Measurements from ENCODE around the gene HS6ST3.
"Not testable (repeated sequence)": the region's sequence is repeated elsewhere in the genome, so short reads cannot be mapped to it uniquely, and the experiment has no call there.

Gene HS6ST3

GRCh38 chr13:96460609-96461008 is 370.7 kb downstream of the HS6ST3 start:
- no peak for DNase-seq

DNA sequence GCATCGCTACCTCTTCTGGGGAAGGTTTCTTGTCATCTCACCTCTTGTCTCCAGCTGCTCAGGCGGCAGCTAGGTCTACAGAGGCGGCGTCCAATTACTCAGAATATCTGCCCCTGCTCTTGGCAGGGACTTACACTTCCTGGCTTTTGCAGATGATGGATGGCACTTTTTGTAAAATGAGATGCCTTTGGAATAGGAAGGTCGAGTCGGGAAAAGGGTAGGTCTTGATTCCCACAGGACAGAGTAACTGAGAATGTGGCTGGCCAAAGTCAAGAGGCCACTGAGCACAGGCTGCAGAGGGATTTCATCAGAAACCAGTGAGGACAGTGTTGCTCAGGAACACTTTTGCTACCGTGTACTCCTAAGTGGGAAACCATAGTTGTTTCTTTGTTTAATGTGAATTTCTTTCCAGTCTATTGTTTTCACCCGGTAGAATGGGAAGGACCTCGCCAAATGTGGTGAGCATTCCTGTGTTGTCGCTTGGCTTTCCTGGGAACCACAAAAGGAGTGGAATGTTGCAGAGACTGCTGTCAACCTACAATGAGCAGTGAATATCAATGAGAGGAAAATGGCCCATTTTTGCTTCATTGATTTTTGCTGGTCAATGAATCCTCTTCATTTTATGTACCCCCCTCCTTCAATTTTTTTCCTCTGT is 383.7 kb downstream of the HS6ST3 start:
- DNase-seq: no peak

DNA sequence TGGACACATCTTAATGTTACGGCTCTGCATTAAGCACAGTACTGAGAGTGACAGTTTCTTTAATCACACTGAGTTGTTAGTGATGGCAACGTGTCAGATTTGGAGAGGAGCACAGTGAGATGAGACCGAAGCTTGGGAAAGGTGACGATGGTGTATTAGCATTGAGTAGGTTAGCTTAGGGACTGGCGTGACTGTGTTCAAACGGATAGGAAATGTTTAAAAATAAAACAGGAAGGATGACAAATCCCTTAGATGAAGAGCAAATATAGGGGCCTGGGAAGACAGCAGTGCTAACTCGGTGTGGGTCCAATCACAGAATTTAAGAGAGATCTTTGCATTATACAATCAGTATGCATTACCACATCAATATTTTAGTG is 384.3 kb downstream of the HS6ST3 start:
- DNase-seq: no peak

DNA sequence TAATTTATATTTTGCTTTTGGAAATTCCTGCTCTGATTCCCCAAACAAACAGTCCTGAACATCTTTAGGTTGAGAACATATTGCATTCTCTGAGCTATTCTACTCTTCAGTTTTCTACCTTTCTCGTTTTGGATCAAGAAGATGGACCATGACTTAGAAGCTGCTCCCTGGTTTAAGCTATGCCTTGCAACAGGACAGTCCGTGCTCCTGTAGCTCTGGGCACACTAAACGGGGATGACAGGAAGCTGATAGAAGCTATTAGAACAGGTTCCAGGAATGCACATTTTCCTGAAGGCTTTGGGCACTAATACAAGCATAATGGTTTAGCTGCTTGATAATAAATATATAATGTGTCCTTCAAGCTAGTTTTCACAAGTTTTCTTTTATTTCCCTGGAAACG is 385.2 kb downstream of the HS6ST3 start:
- DNase-seq: no peak

DNA sequence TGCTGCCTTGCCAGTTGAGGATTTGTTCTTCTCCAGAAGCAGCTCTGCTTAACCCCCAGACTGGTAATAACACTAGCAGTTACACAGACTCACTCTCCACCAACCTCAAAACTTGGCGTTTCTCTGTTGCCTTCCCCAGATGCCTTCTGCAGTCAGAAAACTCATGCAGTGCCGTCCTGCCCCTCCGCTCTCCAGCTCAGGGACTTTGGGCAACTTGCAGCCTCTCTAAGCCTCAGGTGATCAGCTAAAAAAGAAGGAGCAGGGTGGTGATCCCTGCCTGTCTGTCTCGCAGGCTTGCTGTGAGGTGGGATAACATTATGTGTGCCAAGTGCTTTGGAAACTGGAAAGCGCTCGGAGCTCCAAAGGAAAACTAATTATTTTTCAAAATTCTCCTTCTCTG is 391.6 kb downstream of the HS6ST3 start:
- DNase-seq: no peak

DNA sequence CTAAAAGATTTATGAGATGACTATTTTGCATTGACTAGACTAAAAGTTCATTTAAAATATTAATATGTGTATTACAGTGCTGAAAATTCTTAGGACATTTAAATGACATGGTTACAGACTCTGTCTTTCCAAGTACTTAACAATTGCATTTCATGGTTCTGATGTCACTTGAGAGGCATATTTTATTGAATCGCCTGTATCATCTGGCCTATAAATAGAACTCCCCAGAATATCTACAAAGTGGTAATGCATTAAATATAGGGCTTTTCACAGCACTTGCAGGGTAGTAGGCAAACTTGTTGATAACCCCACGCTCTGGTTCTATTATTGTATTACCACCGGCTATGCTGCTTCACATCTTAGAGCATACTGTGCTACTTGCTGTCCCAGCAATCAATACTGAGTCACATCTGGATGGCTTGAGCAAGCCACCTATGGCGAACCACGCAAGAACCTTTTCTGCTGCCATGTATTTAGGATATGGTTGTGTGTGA is 400.6 kb downstream of the HS6ST3 start:
- no peak for DNase-seq

DNA sequence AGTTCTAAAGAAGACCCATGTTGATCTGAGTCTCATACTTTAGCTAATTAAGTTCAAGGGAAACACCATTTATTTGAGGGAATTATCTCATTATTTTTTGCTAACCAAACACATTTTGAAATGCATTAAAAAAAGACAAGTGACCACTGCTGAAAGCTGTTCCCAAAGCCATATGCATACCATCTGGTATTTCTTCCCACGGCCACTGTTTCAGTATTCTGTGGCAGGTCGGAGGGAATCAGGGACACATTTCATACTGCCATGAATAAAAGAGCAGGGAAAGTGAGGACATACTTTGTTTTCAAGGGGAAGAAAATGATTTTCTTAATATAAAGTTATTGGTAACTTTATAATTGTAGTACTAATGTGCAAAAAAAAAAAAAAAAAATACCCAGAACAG is 401.2 kb downstream of the HS6ST3 start:
- no peak for DNase-seq

DNA sequence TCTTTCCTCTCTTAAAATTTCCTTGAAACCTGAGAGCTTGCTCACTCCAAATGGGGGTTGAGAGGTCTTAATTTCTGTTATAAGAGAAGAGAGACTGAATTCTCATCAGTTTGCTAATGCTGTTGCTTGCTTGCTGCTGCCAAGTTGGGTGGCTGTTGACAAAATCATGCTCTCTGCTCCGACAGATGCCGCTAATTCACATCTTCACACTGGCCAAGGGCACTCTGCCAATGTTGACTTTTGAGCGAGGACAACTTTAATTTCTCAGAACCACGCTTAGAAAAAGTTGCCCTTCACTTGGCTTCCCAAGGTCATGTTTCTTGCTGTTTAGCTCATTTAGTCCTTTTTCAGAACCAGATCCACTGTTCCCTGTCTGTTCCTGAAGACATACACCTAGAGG is 402.9 kb downstream of the HS6ST3 start:
- DNase-seq: no peak

GRCh38 chr13:96499656-96500055 is 409.7 kb downstream of the HS6ST3 start:
- DNase-seq: no peak

GRCh38 chr13:96500953-96501352 is 411.0 kb downstream of the HS6ST3 start:
- no peak for DNase-seq

- no peak for DNase-seq
Observed at GRCh38 chr13:96503481-96503880, 413.6 kb downstream of the HS6ST3 start.

DNA sequence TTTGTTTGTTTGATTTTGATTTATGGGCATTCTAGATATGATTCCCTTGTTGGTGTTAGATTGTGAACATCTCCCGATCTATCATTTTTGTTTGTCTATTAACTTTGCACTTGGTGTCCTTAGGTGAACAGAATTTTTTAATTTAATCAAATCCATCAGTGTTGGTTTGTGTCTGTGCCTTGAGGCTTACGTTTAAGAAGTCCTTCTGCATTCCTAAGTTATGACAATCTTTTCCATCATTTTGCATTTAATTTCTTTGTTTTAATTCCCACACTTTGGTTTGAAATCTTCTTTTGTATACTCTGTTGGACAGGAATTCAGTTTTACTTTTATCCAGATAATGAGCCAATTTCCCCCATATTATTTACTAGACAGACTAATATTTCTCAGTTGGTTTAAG is 421.7 kb downstream of the HS6ST3 start:
- no peak for DNase-seq

GRCh38 chr13:96519380-96519779 is 429.5 kb downstream of the HS6ST3 start:
- DNase-seq: no peak

DNA sequence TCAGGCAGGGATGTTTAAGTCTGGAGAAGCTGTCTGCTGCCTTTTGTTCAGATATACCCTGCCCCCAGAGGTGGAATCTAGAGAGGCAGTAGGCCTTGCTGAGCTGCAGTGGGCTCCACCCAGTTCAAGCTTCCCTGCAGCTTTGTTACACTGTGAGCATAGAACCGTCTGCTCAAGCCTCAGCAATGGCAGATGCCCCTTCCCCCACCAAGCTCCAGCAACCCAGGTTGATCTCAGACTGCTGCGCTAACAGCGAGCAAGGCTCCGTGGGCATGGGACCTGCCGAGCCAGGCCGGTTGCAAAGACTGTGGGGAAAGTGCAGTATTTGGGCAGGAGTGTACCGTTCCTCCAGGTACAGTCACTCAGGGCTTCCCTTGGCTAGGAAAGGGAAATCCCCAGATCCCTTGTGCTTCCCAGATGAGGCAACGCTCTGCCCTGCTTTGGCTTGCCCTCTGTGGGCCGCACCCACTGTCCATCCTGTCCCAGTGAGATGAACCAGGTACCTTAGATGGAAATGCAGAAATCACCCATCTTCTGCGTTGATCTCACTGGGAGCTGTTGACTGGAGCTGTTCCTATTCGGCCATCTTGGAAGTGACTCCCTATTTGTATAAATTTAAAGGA is 434.6 kb downstream of the HS6ST3 start:
- DNase-seq: not testable (repeated sequence)

- no peak for DNase-seq
Observed at GRCh38 chr13:96525715-96526114, 435.8 kb downstream of the HS6ST3 start.

- no peak for DNase-seq
Observed at GRCh38 chr13:96527497-96527896, 437.6 kb downstream of the HS6ST3 start.

DNA sequence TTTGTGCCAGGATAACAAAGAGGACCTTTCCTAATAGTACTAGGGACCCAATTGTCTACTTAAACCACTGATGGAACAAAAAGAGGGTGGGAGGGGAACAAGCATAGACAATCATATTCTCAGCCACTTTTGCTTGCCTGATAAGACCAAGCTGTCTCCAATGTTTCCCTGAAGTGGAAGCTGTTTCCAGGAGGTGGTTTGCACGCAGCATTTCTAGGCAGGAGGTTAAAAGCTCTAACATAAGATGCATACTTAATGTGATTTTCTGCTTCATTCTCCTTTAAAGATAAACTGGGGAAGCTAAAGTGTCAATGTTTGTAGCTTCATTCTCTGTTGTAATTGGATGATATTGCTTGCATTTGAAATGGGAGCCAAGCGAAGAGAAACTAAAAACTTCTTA is 442.9 kb downstream of the HS6ST3 start:
- DNase-seq: no peak

DNA sequence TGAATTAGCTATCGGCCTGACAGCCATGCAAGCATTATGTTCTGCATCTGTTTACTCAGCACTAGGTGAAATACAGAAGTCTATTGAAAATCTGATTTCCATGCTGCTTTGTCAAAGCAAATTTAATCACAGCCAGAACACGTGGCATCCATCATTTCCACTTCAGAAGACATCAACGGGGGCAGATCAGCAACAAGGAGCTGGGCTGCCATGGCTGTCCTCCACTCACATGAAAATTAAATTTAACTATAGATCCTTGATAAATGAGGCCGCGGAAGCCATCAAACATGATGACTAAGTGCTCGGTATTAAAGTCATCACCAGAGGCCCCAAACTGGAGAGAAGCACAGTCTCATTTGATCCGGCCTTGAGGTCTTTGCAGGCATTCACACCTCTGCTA is 443.5 kb downstream of the HS6ST3 start:
- no peak for DNase-seq

DNA sequence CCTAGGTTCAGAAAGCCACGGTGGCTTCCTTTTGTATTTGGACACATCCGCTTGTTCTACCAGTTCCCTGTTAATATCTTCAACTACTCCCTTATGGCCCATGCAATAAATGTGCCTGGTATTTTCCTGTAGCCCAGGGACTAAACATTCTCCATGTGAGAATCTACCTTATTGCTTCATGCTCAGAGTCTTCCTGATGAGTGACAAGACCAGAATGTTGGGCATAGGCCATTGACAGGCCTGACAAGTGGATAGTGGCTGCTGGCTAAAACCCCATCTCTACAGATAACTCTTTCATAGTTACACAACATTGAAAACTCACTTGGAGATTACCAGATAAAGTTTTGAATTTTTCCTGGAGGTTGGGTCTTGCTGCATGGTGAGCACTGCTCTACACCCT is 449.9 kb downstream of the HS6ST3 start:
- no peak for DNase-seq

GRCh38 chr13:96540670-96541069 is 450.8 kb downstream of the HS6ST3 start:
- no peak for DNase-seq

- no peak for DNase-seq
Observed at GRCh38 chr13:96542986-96543385, 453.1 kb downstream of the HS6ST3 start.

- DNase-seq: no peak
Observed at GRCh38 chr13:96544957-96545356, 455.1 kb downstream of the HS6ST3 start.

GRCh38 chr13:96546463-96546862 is 456.6 kb downstream of the HS6ST3 start:
- no peak for DNase-seq

GRCh38 chr13:96551546-96551945 is 461.6 kb downstream of the HS6ST3 start:
- no peak for DNase-seq

DNA sequence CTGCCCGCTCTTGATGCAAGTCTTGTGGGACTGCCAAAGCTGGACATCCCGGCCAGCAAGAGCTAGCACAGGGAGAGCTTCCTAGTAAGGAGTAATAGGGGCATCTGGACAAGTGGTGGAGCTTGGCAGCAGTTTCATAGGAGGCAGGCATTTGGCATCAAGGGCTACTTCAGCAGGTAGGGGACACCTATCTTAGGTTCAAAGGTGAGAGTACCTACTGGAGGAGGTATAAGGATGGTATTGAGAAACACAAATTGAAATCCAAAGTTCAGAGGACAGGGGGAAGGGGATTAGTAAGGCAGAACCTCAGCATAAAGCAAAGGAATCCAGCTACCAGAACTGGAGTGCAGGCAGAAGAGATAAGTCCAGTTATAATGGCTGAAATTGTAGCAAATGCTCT is 462.7 kb downstream of the HS6ST3 start:
- no peak for DNase-seq

Measured in stimulated activated CD4-positive, alpha-beta T cell treated with anti-CD3 and anti-CD28 coated beads, Interleukin-2, amount 100 ng/mL, for 48 hours (primary cell).